SK-N-SH treated with all-trans-retinoic acid at 6 μM for 48 hours (cell line): Measurements from ENCODE around the gene RPS19BP1.

Experiments
- ARNTL ChIP-seq: fragments of 450-650 bp; formaldehyde crosslinking; IDR thresholded peaks from 2 replicates; pipeline ENCODE4 v1.5.0; 2020; ENCODE audit warnings: low read depth, mild to moderate bottlenecking, moderate library complexity, borderline replicate concordance
- BACH2 ChIP-seq: fragments of 250-450 bp; sonication (Bioruptor Pico); IDR thresholded peaks from 2 replicates; pipeline ENCODE4 v1.9.0; 2021; ENCODE audit warnings: mild to moderate bottlenecking, borderline replicate concordance
- CREB5 ChIP-seq: fragments of 250-450 bp; sonication (Bioruptor Pico); IDR thresholded peaks from 2 replicates; pipeline ENCODE4 v1.5.1; 2020; ENCODE audit warnings: low read depth, mild to moderate bottlenecking, moderate library complexity
- ISL1 ChIP-seq: fragments of 250-450 bp; sonication (Bioruptor Pico); IDR thresholded peaks from 2 replicates; pipeline ENCODE4 v2.1.2; 2022; ENCODE audit warnings: mild to moderate bottlenecking, moderate library complexity
- PATZ1 ChIP-seq: fragments of 250-450 bp; sonication (Bioruptor Pico); IDR thresholded peaks from 2 replicates; pipeline ENCODE4 v1.8.0; 2020; ENCODE audit warnings: mild to moderate bottlenecking, moderate library complexity, borderline replicate concordance
- POU6F1 ChIP-seq: fragments of 250-450 bp; sonication (Bioruptor Pico); IDR thresholded peaks from 2 replicates; pipeline ENCODE4 v1.8.0; 2021; ENCODE audit warnings: low read depth, mild to moderate bottlenecking, moderate library complexity, borderline replicate concordance
- PPARA ChIP-seq: fragments of 250-450 bp; sonication (Bioruptor Pico); IDR thresholded peaks from 2 replicates; pipeline ENCODE4 v1.5.0; 2020; ENCODE audit warnings: mild to moderate bottlenecking, borderline replicate concordance
- RARB ChIP-seq: fragments of 250-450 bp; sonication (Bioruptor Pico); IDR thresholded peaks from 2 replicates; pipeline ENCODE4 v1.8.0; 2021; ENCODE audit warnings: mild to moderate bottlenecking, moderate library complexity
- TCF4 ChIP-seq: fragments of 250-450 bp; sonication (Bioruptor Pico); IDR thresholded peaks from 2 replicates; pipeline ENCODE4 v1.8.0; 2021; ENCODE audit warnings: mild to moderate bottlenecking, moderate library complexity, borderline replicate concordance
- ZC3H10 ChIP-seq: fragments of 250-450 bp; sonication (Bioruptor Pico); IDR thresholded peaks from 2 replicates; pipeline ENCODE4 v1.5.1; 2021; ENCODE audit warnings: mild to moderate bottlenecking, moderate library complexity
- ZFP3 ChIP-seq: fragments of 250-450 bp; sonication (Bioruptor Pico); IDR thresholded peaks from 2 replicates; pipeline ENCODE4 v1.5.0; 2020; ENCODE audit warnings: mild to moderate bottlenecking, moderate library complexity
- ZNF565 ChIP-seq: fragments of 450-650 bp; formaldehyde crosslinking; conservative IDR thresholded peaks from 2 replicates; pipeline ENCODE4 v1.5.0; 2020; ENCODE audit warnings: low read depth, mild to moderate bottlenecking, moderate library complexity
- ZNF70 ChIP-seq: fragments of 450-650 bp; formaldehyde crosslinking; IDR thresholded peaks from 2 replicates; pipeline ENCODE4 v1.5.0; 2020; ENCODE audit warnings: mild to moderate bottlenecking, moderate library complexity

- TF ChIP-seq PATZ1 (CRISPR knock-in tag) (no peak), BACH2 (no peak), POU6F1 (no peak), ARNTL (no peak), ZC3H10 (CRISPR knock-in tag) (no peak), RARB (CRISPR knock-in tag) (no peak), ZFP3 (CRISPR knock-in tag) (no peak), ISL1 (CRISPR knock-in tag) (no peak), PPARA (CRISPR knock-in tag) (no peak), CREB5 (CRISPR knock-in tag) (no peak), TCF4 (CRISPR knock-in tag) (no peak), ZNF565 (CRISPR knock-in tag) (no peak), ZNF70 (no peak)
Observed at GRCh38 chr22:39525658-39525975, 6.9 kb downstream of the RPS19BP1 start.
